Right lobe of liver (tissue), 4 donors: ENCODE results near the gene TK2.

Experiments used
- CTCF ChIP-seq, 4 donors: fragments of 200-600 bp in 3 of 4; fragments of 450-650 bp in 1 of 4; IDR thresholded peaks; one replicate each; pipeline versions ENCODE4 v1.5.1 to v1.8.0; 2016 to 2022; ENCODE audit warnings: antibody characterized with exemption in 4 of 4, mild to moderate bottlenecking in 2 of 4
- POLR2A ChIP-seq: fragments of 450-650 bp; IDR thresholded peaks from one replicate; pipeline ENCODE4 v1.6.1; 2017; ENCODE audit warnings: antibody characterized with exemption, mild to moderate bottlenecking
- donor health status: DM: no; HTN: no; CAD: no.
- donor health status: DM: no; HTN: no; CAD: no.
- donor health status: DM: no; HTN: yes; CAD: no.

GRCh38 chr16:66572356-66572755 is 22.4 kb upstream of the TK2 start:
- TF ChIP-seq POLR2A (no peak), CTCF (IDR thresholded peaks at IDR 0.05) (no peak)
